Gastroesophageal sphincter (tissue), 3 donors: ENCODE measurements around the gene RCAN3.

Experiments used
- CTCF ChIP-seq, 4 experiments: fragments of 200-600 bp in 2 of 4; fragments of 450-650 bp in 2 of 4; sonication (generic) in 1 of 4; IDR thresholded peaks; one replicate each; pipeline ENCODE4 v1.5.1; 2017 to 2019; ENCODE audit warnings: antibody characterized with exemption in 4 of 4, mild to moderate bottlenecking in 2 of 4, moderate library complexity in 2 of 4
- POLR2A ChIP-seq, 2 donors: fragments of 450-650 bp; IDR thresholded peaks; one replicate each; pipeline ENCODE4 v1.6.1; 2017; ENCODE audit warnings: antibody characterized with exemption in 2 of 2, mild to moderate bottlenecking in 2 of 2, moderate library complexity in 1 of 2
- POLR2AphosphoS5 ChIP-seq: sonication (generic); formaldehyde crosslinking; IDR thresholded peaks from one replicate; pipeline ENCODE4 v1.6.1; 2017; ENCODE audit warnings: antibody characterized with exemption

- TF ChIP-seq POLR2A (IDR thresholded peaks at IDR 0.05), result no peak
- no peak for TF ChIP-seq POLR2AphosphoS5
- TF ChIP-seq CTCF (IDR thresholded peaks at IDR 0.05), result no peak
Measured at GRCh38 chr1:24580756-24581155, 78.1 kb downstream of the RCAN3 start.
